Esophagus muscularis mucosa (tissue), 4 donors: ENCODE results near the gene PDIA5. TPM values are rescaled to one million over a fixed set of nuclear protein-coding genes. Genes with fewer than 3 reads are reported as not detected.

Source experiments
- DNase-seq: peaks from one replicate; pipeline ENCODE4 v3.0.0-alpha.2; 2017; ENCODE audit errors: extremely low spot score
- H3K27ac ChIP-seq, 4 donors: fragments of 200-600 bp; sonication (generic); replicated peaks in 1 of 4; 1 replicate in 3 of 4; 2 replicates in 1 of 4; pipeline ENCODE4 v1.5.1; 2016 to 2019; ENCODE audit warnings: mild to moderate bottlenecking in 1 of 4
- H3K27me3 ChIP-seq, 4 donors: fragments of 200-600 bp; sonication (generic); one replicate each; pipeline versions ENCODE4 v1.5.1 to v1.6.0; 2016 to 2019
- H3K36me3 ChIP-seq, 4 donors: fragments of 200-600 bp; sonication (generic); one replicate each; pipeline ENCODE4 v1.5.1; 2016 to 2019
- H3K4me1 ChIP-seq, 4 donors: fragments of 200-600 bp; sonication (generic); one replicate each; pipeline ENCODE4 v1.5.1; 2016 to 2019
- H3K4me3 ChIP-seq, 4 donors: fragments of 200-600 bp; sonication (generic); 1 replicate in 2 of 4; 2 replicates in 2 of 4; pipeline ENCODE4 v1.5.1; 2016 to 2019; ENCODE audit warnings: mild to moderate bottlenecking in 4 of 4, moderate library complexity in 1 of 4
- H3K9me3 ChIP-seq, 4 donors: fragments of 200-600 bp; sonication (generic); 1 replicate in 3 of 4; 2 replicates in 1 of 4; pipeline ENCODE4 v1.5.1; 2016 to 2019
- EP300 ChIP-seq: sonication (generic); formaldehyde crosslinking; IDR thresholded peaks from one replicate; pipeline ENCODE4 v1.6.1; 2017; ENCODE audit warnings: antibody characterized with exemption
- POLR2A ChIP-seq: fragments of 450-650 bp; IDR thresholded peaks from one replicate; pipeline ENCODE4 v1.6.1; 2017; ENCODE audit warnings: antibody characterized with exemption, moderate library complexity, mild to moderate bottlenecking, low read depth
- POLR2AphosphoS5 ChIP-seq, 2 donors: sonication (generic); formaldehyde crosslinking; IDR thresholded peaks; one replicate each; pipeline ENCODE4 v1.6.1; 2017; ENCODE audit warnings: antibody characterized with exemption in 2 of 2
- WGBS: methylation state at CpG from one replicate; pipeline ENCODE4 v1.1.5; 2018; 5-methylcytosine and 5-hydroxymethylcytosine counted together
- intact Hi-C: fragments of 100-400 bp; cut with DNase I; formaldehyde crosslinking; loops from one replicate; pipeline ENCODE4 v1.15.1; 2023
- total RNA-seq, 4 donors: library from RNA; depleted of rRNA; stranded (reverse); fragments of >200 nt; gene quantifications; one replicate each; pipeline versions ENCODE4 v1.1.0 to v1.2.1, GENCODE V29; 2016
- TF ChIP-seq, protein P1 (sequence below), 3 experiments: fragments of 200-600 bp in 2 of 3; fragments of 450-650 bp in 1 of 3; sonication (generic) in 2 of 3; IDR thresholded peaks; one replicate each; pipeline ENCODE4 v1.5.1; 2017 to 2019; ENCODE audit warnings: antibody characterized with exemption in 3 of 3, mild to moderate bottlenecking in 2 of 3, moderate library complexity in 1 of 3

The PDIA5 gene
- 10 to 100 TPM; 12.5 to 16.4 (median 15.1) TPM for total RNA-seq

DNA sequence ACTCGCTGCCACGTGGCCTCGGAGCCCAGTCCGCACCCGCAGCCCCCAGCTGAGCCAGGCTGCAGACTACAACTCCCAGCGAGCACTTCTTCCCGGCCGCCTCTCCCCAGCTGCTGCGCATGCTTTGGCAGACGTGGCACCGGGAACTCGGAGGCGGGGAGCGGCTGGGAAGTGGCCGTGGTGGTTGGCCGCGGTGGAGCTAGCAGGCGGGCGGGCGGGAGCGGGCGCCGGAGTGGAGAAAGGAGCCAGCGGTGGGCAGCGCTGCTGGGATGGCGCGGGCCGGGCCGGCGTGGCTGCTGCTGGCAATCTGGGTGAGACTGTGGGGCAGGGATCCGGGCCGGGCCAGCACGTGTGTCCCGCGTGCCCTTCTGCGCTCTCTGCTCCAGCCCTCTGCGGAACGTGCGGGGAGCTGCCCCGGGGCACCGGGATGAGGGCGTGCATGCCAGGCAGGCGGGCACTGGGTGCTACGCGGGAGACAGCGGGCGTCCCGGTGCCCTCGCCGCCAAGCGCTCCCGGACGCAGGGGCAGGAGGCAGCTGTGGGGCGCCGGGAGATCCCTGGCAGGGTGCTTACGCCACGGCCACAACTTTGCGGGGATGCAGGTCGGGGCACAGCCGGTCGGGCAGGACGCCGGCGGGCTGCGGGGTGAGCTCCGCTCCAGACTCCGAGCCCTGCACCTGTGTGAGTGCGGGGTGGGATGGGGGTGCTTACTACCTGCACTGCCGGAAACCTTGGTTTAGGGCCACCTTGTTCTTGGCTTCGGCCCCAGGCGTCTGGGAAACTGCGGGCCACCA is at the start of gene PDIA5:
Gene PDIA5, plus strand, starts transcription at position 130 of the 793 bp plus-strand sequence. Its CDS starts 140 bp downstream, at position 270.
- H3K9me3 ChIP-seq: no peaks in the 10 kb centered on the region
- H3K27me3 ChIP-seq: no peaks in the 10 kb centered on the region
- no peaks in the 10 kb centered on the region for H3K36me3 ChIP-seq
- intact Hi-C loops: loop anchor here (10.0 kb wide), 1 partner anchor 138 kb away; the partner anchor contains the start of gene SEC22A
- peak; percentile 97 for DNase-seq
- H3K27ac ChIP-seq: peak within 1 kb of the TSS; percentile 75 to 92 (median 82)
- WGBS: 0% methylated on average over 10 of the region's 72 CpGs
- H3K4me1 ChIP-seq: peaks cover 27 to 44% (median 43%) of the 10 kb centered on the region in 4 donors
- TF ChIP-seq POLR2AphosphoS5 (IDR thresholded peaks at IDR 0.05): peak; percentile 85 to 90
- no peak for TF ChIP-seq EP300
- TF ChIP-seq, protein P1, sequence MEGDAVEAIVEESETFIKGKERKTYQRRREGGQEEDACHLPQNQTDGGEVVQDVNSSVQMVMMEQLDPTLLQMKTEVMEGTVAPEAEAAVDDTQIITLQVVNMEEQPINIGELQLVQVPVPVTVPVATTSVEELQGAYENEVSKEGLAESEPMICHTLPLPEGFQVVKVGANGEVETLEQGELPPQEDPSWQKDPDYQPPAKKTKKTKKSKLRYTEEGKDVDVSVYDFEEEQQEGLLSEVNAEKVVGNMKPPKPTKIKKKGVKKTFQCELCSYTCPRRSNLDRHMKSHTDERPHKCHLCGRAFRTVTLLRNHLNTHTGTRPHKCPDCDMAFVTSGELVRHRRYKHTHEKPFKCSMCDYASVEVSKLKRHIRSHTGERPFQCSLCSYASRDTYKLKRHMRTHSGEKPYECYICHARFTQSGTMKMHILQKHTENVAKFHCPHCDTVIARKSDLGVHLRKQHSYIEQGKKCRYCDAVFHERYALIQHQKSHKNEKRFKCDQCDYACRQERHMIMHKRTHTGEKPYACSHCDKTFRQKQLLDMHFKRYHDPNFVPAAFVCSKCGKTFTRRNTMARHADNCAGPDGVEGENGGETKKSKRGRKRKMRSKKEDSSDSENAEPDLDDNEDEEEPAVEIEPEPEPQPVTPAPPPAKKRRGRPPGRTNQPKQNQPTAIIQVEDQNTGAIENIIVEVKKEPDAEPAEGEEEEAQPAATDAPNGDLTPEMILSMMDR (IDR thresholded peaks at IDR 0.05): no peak
- peak; percentile 65 for TF ChIP-seq POLR2A
- peak within 1 kb of the TSS; percentile 83 to 95 (median 86) for H3K4me3 ChIP-seq

DNA sequence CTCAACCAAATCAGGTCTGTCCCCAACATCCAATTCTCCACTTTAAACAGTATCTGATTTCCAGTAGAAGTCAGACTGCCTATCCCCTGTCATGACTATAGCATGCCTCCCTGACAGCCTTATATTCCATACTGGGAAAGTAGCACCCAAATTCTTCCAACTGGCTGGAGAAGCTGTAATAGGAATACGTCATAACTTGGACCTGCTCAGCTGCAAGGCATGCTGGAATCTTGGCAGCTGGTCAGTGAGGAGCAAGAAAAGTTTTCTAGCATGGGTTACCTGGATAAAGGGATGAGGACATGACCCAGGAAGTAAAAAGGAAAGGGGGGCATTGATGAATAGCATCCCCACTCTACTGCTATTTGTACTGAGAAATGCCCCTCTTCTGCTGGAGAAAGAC is 48.1 kb upstream of the PDIA5 start:
- TF ChIP-seq, protein P1 (IDR thresholded peaks at IDR 0.05): no peak
- no peak for TF ChIP-seq POLR2AphosphoS5 (IDR thresholded peaks at IDR 0.05)
- TF ChIP-seq EP300: no peak
- no peak for TF ChIP-seq POLR2A
- Histone ChIP-seq H3K27ac (no peak overlapping the region), H3K27me3 (no peaks in the 10 kb centered on the region), H3K9me3 (no peaks in the 10 kb centered on the region), H3K36me3 (no peaks in the 10 kb centered on the region), H3K4me3 (no peak overlapping the region), H3K4me1 (no peaks in the 10 kb centered on the region)
- intact Hi-C loops: no loop called here
- DNase-seq: no peak
- 27% methylated on average over 1 of the region's 1 CpG for WGBS

DNA sequence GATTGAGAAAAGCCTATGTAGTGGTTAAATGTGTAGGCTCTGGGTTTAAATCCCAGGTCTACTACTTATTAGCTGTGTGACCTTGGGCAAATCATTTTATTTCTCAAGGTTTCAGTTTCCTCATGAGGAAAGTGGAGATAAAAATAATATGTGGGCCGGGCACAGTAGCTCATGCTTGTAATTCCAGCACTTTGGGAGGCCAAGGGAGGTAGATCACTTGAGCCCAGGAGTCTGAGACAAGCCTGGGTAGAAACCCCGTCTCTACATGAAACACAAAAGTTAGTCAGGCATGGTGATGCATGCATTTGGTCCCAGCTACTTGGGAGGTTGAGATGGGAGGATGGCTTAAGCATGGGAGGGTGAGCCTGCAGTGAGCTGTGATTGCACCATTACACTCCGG is 47.7 kb upstream of the PDIA5 start:
- no peak for TF ChIP-seq POLR2AphosphoS5 (IDR thresholded peaks at IDR 0.05)
- TF ChIP-seq POLR2A: no peak
- Histone ChIP-seq H3K36me3 (no peaks in the 10 kb centered on the region), H3K4me1 (no peaks in the 10 kb centered on the region), H3K27ac (no peak overlapping the region), H3K9me3 (no peaks in the 10 kb centered on the region), H3K27me3 (no peaks in the 10 kb centered on the region), H3K4me3 (no peak overlapping the region)
- DNase-seq: no peak
- intact Hi-C loops: no loop called here
- WGBS: 87% methylated on average over 3 of the region's 3 CpGs

DNA sequence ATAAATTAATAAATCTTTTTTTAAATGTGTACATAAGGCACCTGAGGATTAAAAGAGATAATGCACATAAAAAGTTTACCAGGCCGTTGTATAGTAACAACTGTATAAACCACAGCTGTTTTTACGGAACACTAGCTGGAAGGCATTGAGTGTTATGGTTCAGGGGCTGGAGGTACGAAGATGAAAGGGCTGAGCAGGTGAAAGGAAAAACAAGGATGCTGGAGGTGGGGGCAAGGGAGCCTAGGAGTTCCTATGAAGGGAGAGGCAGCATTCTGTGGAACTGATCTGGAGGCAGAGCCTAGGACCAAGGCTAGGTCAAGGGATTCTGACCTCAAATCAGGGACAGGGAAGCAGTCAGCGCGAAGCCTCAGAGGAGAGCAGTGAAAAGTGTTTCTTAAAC is 47.2 kb upstream of the PDIA5 start:
- Histone ChIP-seq H3K4me3 (no peak overlapping the region), H3K27ac (no peak overlapping the region), H3K27me3 (no peaks in the 10 kb centered on the region), H3K36me3 (no peaks in the 10 kb centered on the region), H3K9me3 (no peaks in the 10 kb centered on the region), H3K4me1 (no peaks in the 10 kb centered on the region)
- 96% methylated on average over 5 of the region's 5 CpGs for WGBS
- TF ChIP-seq POLR2AphosphoS5 (IDR thresholded peaks at IDR 0.05) (no peak), EP300 (no peak), POLR2A (no peak)
- TF ChIP-seq, protein P1 (IDR thresholded peaks at IDR 0.05): no peak
- intact Hi-C loops: no loop called here
- DNase-seq: no peak

DNA sequence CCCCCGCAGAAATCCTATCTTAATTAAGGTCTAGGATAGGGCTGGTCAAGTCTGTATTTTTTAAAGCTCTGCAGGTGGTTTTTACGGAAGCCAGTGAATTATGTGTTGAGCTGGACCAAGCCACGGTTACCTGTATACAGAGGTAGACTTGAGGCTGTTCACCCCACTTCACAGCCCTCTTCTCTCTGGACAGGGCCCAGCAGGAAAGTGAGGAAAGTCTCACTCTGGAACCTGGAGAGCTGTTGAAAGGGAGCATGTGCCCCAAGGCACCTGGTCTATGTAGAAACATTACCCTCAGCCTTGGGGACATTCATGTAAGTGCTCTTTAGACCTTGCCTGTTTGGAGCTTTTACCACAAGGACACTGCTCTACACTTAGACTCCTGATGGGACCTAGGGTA is 46.1 kb upstream of the PDIA5 start:
- no peaks in the 10 kb centered on the region for H3K36me3 ChIP-seq
- H3K9me3 ChIP-seq: no peaks in the 10 kb centered on the region
- intact Hi-C loops: no loop called here
- no peak for DNase-seq
- H3K4me3 ChIP-seq: no peak overlapping the region
- H3K27ac ChIP-seq: no peak overlapping the region
- WGBS: 81% methylated on average over 3 of the region's 3 CpGs
- H3K4me1 ChIP-seq: no peaks in the 10 kb centered on the region
- TF ChIP-seq POLR2AphosphoS5 (IDR thresholded peaks at IDR 0.05) (no peak), POLR2A (no peak), EP300 (no peak)
- TF ChIP-seq, protein P1 (IDR thresholded peaks at IDR 0.05): no peak
- H3K27me3 ChIP-seq: peaks cover 0 to 1% (median 0%) of the 10 kb centered on the region in 4 donors
